ENCODE data around the gene BRD1. TPM values are rescaled to one million over a fixed set of nuclear protein-coding genes. Genes with fewer than 3 reads are reported as not detected.

The BRD1 gene
- 17.2 and 20.3 TPM in 2 replicates for total RNA-seq

GRCh38 chr22:49827853-49828598 lies at the start of gene BRD1:
Gene BRD1 (minus strand): TSS chr22:49827873. CDS start chr22:49824317, 3,556 bp downstream.

GRCh38 chr22:49852898-49853894 lies 25.5 kb upstream of the BRD1 start, which contains the start of gene ZBED4:
Gene ZBED4 (plus strand): TSS chr22:49853844. CDS start chr22:49883663, 29,819 bp downstream.

Other genes starting within 250 kb of the BRD1 start
- 3.8 and 4.2 TPM in 2 replicates for gene ZBED4, start 26.0 kb upstream of the BRD1 start, total RNA-seq
- 10.6 and 16.8 TPM in 2 replicates for gene ALG12, start 90.6 kb upstream of the BRD1 start, total RNA-seq
- 69.5 and 72.1 TPM in 2 replicates for gene CRELD2, start 90.8 kb upstream of the BRD1 start, total RNA-seq
- 18.0 and 24.2 TPM in 2 replicates for gene PIM3, start 132.9 kb upstream of the BRD1 start, total RNA-seq
- gene IL17REL, start 184.9 kb upstream of the BRD1 start, total RNA-seq, result not detected in 2 replicates
- not detected in 2 replicates for gene TTLL8, start 230.4 kb upstream of the BRD1 start, total RNA-seq

Data from bronchial smooth muscle cell (primary cell).